PC-9 (cell line): ENCODE results near the gene ZNF275.

ENCODE experiments used
- EZH2 ChIP-seq: fragments of 200-600 bp; sonication (generic); IDR thresholded peaks from 2 replicates; pipeline ENCODE4 v1.8.0; 2017; ENCODE audit warnings: antibody characterized with exemption, low read depth
- TF ChIP-seq, protein P1 (sequence below): fragments of 200-600 bp; sonication (generic); conservative IDR thresholded peaks from 2 replicates; pipeline ENCODE4 v1.6.1; 2017; ENCODE audit warnings: mixed run types, antibody characterized with exemption, mild to moderate bottlenecking, moderate library complexity

DNA sequence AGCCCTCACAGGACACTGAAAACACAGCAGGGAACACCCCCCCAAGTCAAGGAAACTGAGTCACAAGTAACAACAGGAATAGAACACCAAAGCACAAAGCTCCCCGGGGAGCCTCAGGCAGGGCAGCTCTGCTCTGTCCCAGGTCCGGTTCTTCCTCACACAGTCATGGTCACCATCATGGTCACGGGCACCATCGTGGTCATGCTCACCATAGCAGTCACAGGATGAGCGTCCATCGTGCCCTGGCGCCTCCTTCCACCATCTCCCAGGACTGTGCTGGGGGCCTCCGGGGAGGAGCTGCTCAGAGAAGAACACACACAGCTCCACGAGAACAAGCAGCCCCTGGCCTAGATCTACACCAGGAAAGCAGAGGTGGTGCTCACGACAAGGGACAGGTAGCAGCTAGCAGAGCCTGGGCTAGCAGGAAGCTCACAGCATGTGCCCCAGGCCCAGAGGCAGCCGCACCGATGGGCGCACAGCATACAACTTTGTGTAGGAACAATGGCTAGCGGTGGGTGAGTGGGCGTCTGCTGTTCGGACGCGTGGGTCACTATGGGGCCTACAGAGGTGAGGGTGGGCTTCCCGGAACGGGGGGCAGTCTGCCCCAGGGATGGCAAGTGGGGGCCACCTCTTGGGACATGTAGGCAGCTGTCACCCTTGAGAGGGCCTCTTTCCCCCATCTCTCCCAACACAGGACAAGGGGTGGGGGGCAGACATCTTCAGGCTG, 15.8 kb upstream of the ZNF275 start:
- TF ChIP-seq, protein P1, sequence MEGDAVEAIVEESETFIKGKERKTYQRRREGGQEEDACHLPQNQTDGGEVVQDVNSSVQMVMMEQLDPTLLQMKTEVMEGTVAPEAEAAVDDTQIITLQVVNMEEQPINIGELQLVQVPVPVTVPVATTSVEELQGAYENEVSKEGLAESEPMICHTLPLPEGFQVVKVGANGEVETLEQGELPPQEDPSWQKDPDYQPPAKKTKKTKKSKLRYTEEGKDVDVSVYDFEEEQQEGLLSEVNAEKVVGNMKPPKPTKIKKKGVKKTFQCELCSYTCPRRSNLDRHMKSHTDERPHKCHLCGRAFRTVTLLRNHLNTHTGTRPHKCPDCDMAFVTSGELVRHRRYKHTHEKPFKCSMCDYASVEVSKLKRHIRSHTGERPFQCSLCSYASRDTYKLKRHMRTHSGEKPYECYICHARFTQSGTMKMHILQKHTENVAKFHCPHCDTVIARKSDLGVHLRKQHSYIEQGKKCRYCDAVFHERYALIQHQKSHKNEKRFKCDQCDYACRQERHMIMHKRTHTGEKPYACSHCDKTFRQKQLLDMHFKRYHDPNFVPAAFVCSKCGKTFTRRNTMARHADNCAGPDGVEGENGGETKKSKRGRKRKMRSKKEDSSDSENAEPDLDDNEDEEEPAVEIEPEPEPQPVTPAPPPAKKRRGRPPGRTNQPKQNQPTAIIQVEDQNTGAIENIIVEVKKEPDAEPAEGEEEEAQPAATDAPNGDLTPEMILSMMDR = no peak
- TF ChIP-seq EZH2 = no peak
